CD14-positive monocyte (primary cell): ENCODE data around the gene MIPOL1. TPM values are rescaled to one million over a fixed set of nuclear protein-coding genes. Genes with fewer than 3 reads are reported as not detected.

Experiments used
- DNase-seq, 3 donors: peaks; one replicate each; pipeline ENCODE4 v3.0.0-alpha.2; 2011 to 2022
- H2AFZ ChIP-seq: 2 replicates; pipeline ENCODE4 v1.6.0; 2012; ENCODE audit warnings: mild to moderate bottlenecking, low read depth, low read length, inconsistent platforms; ENCODE audit not compliant: insufficient read depth, poor library complexity, severe bottlenecking
- H3K27ac ChIP-seq, 2 donors: 1 replicate in 1 of 2; 2 replicates in 1 of 2; pipeline ENCODE4 v1.5.1; 2012 to 2013; ENCODE audit warnings: low read length in 2 of 2, control low read depth in 1 of 2, inconsistent platforms in 1 of 2, low read depth in 1 of 2, mild to moderate bottlenecking in 1 of 2
- H3K27me3 ChIP-seq, 2 donors: one replicate each; pipeline versions ENCODE4 v1.6.0 to v1.6.1; 2011 to 2013; ENCODE audit warnings: low read length in 2 of 2; ENCODE audit not compliant: control insufficient read depth in 2 of 2, insufficient read depth in 2 of 2
- H3K36me3 ChIP-seq, 2 donors: replicated peaks in 1 of 2; 1 replicate in 1 of 2; 2 replicates in 1 of 2; pipeline versions ENCODE4 v1.5.1 to v1.6.1; 2012 to 2013; ENCODE audit warnings: low read length in 2 of 2, control low read depth in 1 of 2, inconsistent platforms in 1 of 2, mild to moderate bottlenecking in 1 of 2; ENCODE audit not compliant: insufficient read depth in 2 of 2, control insufficient read depth in 1 of 2
- H3K4me1 ChIP-seq, 2 donors: 1 replicate in 1 of 2; 2 replicates in 1 of 2; pipeline versions ENCODE4 v1.5.1 to v1.6.1; 2012 to 2013; ENCODE audit warnings: low read length in 2 of 2, control low read depth in 1 of 2, inconsistent platforms in 1 of 2, mild to moderate bottlenecking in 1 of 2, moderate library complexity in 1 of 2; ENCODE audit not compliant: insufficient read depth in 2 of 2, control insufficient read depth in 1 of 2
- H3K4me2 ChIP-seq: replicated peaks from 2 replicates; pipeline ENCODE3; 2012; ENCODE audit warnings: low read length, moderate library complexity, mild to moderate bottlenecking; ENCODE audit not compliant: poor library complexity, severe bottlenecking; ENCODE audit errors: extremely low read depth
- H3K4me3 ChIP-seq, 3 experiments: fragments of 200-600 bp in 1 of 3; sonication (generic) in 1 of 3; replicated peaks in 1 of 3; 1 replicate in 2 of 3; 2 replicates in 1 of 3; pipeline ENCODE4 v1.5.1; 2011 to 2013; ENCODE audit warnings: low read length in 3 of 3, mild to moderate bottlenecking in 3 of 3, control low read depth in 2 of 3, low read depth in 2 of 3, inconsistent platforms in 1 of 3, moderate library complexity in 1 of 3
- H3K79me2 ChIP-seq: 2 replicates; pipeline ENCODE4 v1.6.0; 2012; ENCODE audit warnings: mild to moderate bottlenecking, control low read depth, inconsistent platforms, low read length, moderate library complexity; ENCODE audit not compliant: insufficient read depth
- H3K9ac ChIP-seq: 2 replicates; pipeline ENCODE4 v1.6.0; 2017; ENCODE audit warnings: low read length, mild to moderate bottlenecking; ENCODE audit not compliant: insufficient read depth, poor library complexity, severe bottlenecking
- H3K9me3 ChIP-seq, 2 donors: replicated peaks in 1 of 2; 1 replicate in 1 of 2; 2 replicates in 1 of 2; pipeline versions ENCODE4 v1.5.1 to v1.6.1; 2012 to 2013; ENCODE audit warnings: low read length in 2 of 2, control low read depth in 1 of 2; ENCODE audit not compliant: control insufficient read depth in 1 of 2, insufficient read depth in 1 of 2
- H4K20me1 ChIP-seq: 2 replicates; pipeline ENCODE4 v1.6.0; 2012; ENCODE audit warnings: mild to moderate bottlenecking, low read length, control low read depth, moderate library complexity; ENCODE audit not compliant: insufficient read depth
- H3K27ac Mint-ChIP-seq, 7 donors: one replicate each; pipeline ENCODE4 v1.8.0; 2020; ENCODE audit warnings: mild to moderate bottlenecking in 7 of 7, mixed read lengths in 7 of 7, moderate library complexity in 6 of 7, inconsistent platforms in 2 of 7
- H3K27me3 Mint-ChIP-seq, 3 donors: one replicate each; pipeline ENCODE4 v1.8.0; 2021 to 2022; ENCODE audit warnings: low read depth in 3 of 3, mild to moderate bottlenecking in 3 of 3, mixed read lengths in 3 of 3, moderate library complexity in 3 of 3, inconsistent platforms in 1 of 3
- H3K36me3 Mint-ChIP-seq, 2 donors: one replicate each; pipeline ENCODE4 v1.8.0; 2020; ENCODE audit warnings: mixed read lengths in 2 of 2, inconsistent platforms in 1 of 2, mild to moderate bottlenecking in 1 of 2
- H3K4me1 Mint-ChIP-seq: one replicate; pipeline ENCODE4 v1.8.0; 2020; ENCODE audit warnings: mild to moderate bottlenecking, mixed read lengths
- H3K4me3 Mint-ChIP-seq, 2 donors: one replicate each; pipeline ENCODE4 v1.8.0; 2020; ENCODE audit warnings: mild to moderate bottlenecking in 2 of 2, mixed read lengths in 2 of 2, moderate library complexity in 1 of 2
- H3K9me3 Mint-ChIP-seq, 7 donors: one replicate each; pipeline ENCODE4 v1.8.0; 2020 to 2022; ENCODE audit warnings: mixed read lengths in 7 of 7, mild to moderate bottlenecking in 6 of 7, moderate library complexity in 6 of 7, inconsistent platforms in 2 of 7
- CTCF ChIP-seq: fragments of 200-600 bp; IDR thresholded peaks from one replicate; pipeline ENCODE4 v1.8.0; 2022; ENCODE audit warnings: antibody characterized with exemption, mild to moderate bottlenecking
- WGBS: methylation state at CpG from one replicate; pipeline ENCODE4 v1.1.5; 2013; ENCODE audit warnings: missing lambda C conversion rate; ENCODE audit not compliant: insufficient coverage; 5-methylcytosine and 5-hydroxymethylcytosine counted together
- intact Hi-C, 2 donors: fragments of 100-400 bp; cut with micrococcal nuclease; formaldehyde crosslinking; loops; one replicate each; pipeline versions ENCODE4 v1.15.0 to v1.15.1; 2023
- polyA plus RNA-seq, 3 donors: library from polyadenylated mRNA; depleted of rRNA in 1 of 3; unstranded in 2 of 3; stranded (reverse) in 1 of 3; fragments of 300-500 nt in 2 of 3; fragments of >200 nt in 1 of 3; fragmentation: Illumina TruSeq in 2 of 3; gene quantifications; 1 replicate in 2 of 3; 2 replicates in 1 of 3; pipeline ENCODE4 v1.2.3, GENCODE V29; 2012 to 2021

Gene MIPOL1
- polyA plus RNA-seq, 3 donors: not detected

GRCh38 chr14:37153005-37153404, 44.7 kb upstream of the MIPOL1 start:
- H3K4me3 Mint-ChIP-seq: no peak overlapping the region
- 40% methylated on average over 1 of the region's 1 CpG for WGBS
- no peak overlapping the region for H3K27ac Mint-ChIP-seq
- H3K4me1 Mint-ChIP-seq: peaks cover under 1% of the 10 kb centered on the region
- no peak for TF ChIP-seq CTCF
- peaks cover under 1% of the 10 kb centered on the region in 2 donors for H3K4me1 ChIP-seq
- no peaks in the 10 kb centered on the region for H3K79me2 ChIP-seq
- H3K36me3 ChIP-seq: no peaks in the 10 kb centered on the region
- H3K9me3 ChIP-seq: no peaks in the 10 kb centered on the region
- H3K27me3 Mint-ChIP-seq: peaks cover 0 to 6% (median 5%) of the 10 kb centered on the region in 3 donors
- H3K4me3 ChIP-seq: no peak overlapping the region
- H3K9ac ChIP-seq: no peak overlapping the region
- no peaks in the 10 kb centered on the region for H3K27me3 ChIP-seq
- DNase-seq: no peak
- no peak overlapping the region for H2AFZ ChIP-seq
- H4K20me1 ChIP-seq: no peaks in the 10 kb centered on the region
- intact Hi-C loops: no loop called here
- H3K4me2 ChIP-seq: no peak overlapping the region
- no peaks in the 10 kb centered on the region for H3K36me3 Mint-ChIP-seq
- peaks cover 0 to 12% (median 5%) of the 10 kb centered on the region in 7 donors for H3K9me3 Mint-ChIP-seq
- no peak overlapping the region for H3K27ac ChIP-seq

- TF ChIP-seq CTCF: no peak
- Histone ChIP-seq H3K4me2 (no peak overlapping the region), H3K9me3 (no peaks in the 10 kb centered on the region), H3K27ac (no peak overlapping the region), H2AFZ (no peak overlapping the region), H3K4me3 (no peak overlapping the region), H3K27me3 (no peaks in the 10 kb centered on the region), H3K9ac (no peak overlapping the region), H3K36me3 (no peaks in the 10 kb centered on the region), H3K79me2 (no peaks in the 10 kb centered on the region), H3K4me1 (no peaks in the 10 kb centered on the region), H4K20me1 (no peaks in the 10 kb centered on the region)
- Mint-ChIP-seq H3K4me1 (no peaks in the 10 kb centered on the region), H3K27me3 (peaks cover 0 to 6% (median 5%) of the 10 kb centered on the region in 3 donors), H3K9me3 (peaks cover 0 to 12% (median 5%) of the 10 kb centered on the region in 7 donors), H3K27ac (no peak overlapping the region), H3K4me3 (no peak overlapping the region), H3K36me3 (no peaks in the 10 kb centered on the region)
- intact Hi-C loops: no loop called here
- no peak for DNase-seq
- WGBS: 79% methylated on average over 5 of the region's 5 CpGs
These were observed 44.3 kb upstream of the MIPOL1 start for GRCh38 chr14:37153483-37153882.
